Measurements from ENCODE around the gene NEU2. TPM values are rescaled to one million over a fixed set of nuclear protein-coding genes. Genes with fewer than 3 reads are reported as not detected.

Gene NEU2
- total RNA-seq, 1 experiment from 2014 or later: not detected

GRCh38 chr2:233021771-233022170 is 10.7 kb upstream of the NEU2 start:
- no peak overlapping the region for H3K4ac ChIP-seq (ENCODE audit: low read depth, low read length)
- H4K20me1 ChIP-seq (ENCODE audit: control insufficient read depth, insufficient read depth, insufficient read length): no peaks in the 10 kb centered on the region
- no peaks in the 10 kb centered on the region for H3K79me2 ChIP-seq (ENCODE audit: insufficient read depth, low read length)
- no peak overlapping the region for H2BK20ac ChIP-seq (ENCODE audit: low read depth, low read length, poor library complexity, severe bottlenecking)
- H3K56ac ChIP-seq (ENCODE audit: insufficient read length, low read depth, low read length): no peak overlapping the region
- Mint-ChIP-seq H3K27ac (no peak overlapping the region; a peak in 1 of 7 replicates), H3K4me3 (no peak overlapping the region), H3K36me3 (ENCODE audit: insufficient read depth in 1 of 3, low read depth in 3 of 3) (no peaks in the 10 kb centered on the region), H3K27me3 (ENCODE audit: low read depth) (no peaks in the 10 kb centered on the region), H3K4me1 (peaks cover 4 to 7% of the 10 kb centered on the region in 2 experiments; a peak in 3 of 4 replicates), H3K9me3 (no peaks in the 10 kb centered on the region; a peak in 1 of 5 replicates)
- H4K8ac ChIP-seq (replicated peaks; ENCODE audit: insufficient read length, low read depth, low read length): no peak overlapping the region
- H3K27ac ChIP-seq (ENCODE audit: insufficient read length, low read depth, low read length): no peak overlapping the region
- no peak for TF ChIP-seq CTCF (conservative IDR thresholded peaks at IDR 0.05)
- H3K18ac ChIP-seq (ENCODE audit: insufficient read length, low read depth, low read length): no peak overlapping the region
- H3K79me1 ChIP-seq (ENCODE audit: insufficient read depth, low read depth, low read length, poor library complexity, severe bottlenecking): no peaks in the 10 kb centered on the region
- DNase-seq: no peak
- H2BK12ac ChIP-seq (ENCODE audit: insufficient read length, low read depth, low read length): no peak overlapping the region
- H2BK120ac ChIP-seq (ENCODE audit: low read depth, low read length, poor library complexity, severe bottlenecking): no peak overlapping the region
- H3T11ph ChIP-seq (ENCODE audit: low read length): no peak overlapping the region
- no peaks in the 10 kb centered on the region for H3K27me3 ChIP-seq (ENCODE audit: insufficient read depth, low read length)
- no peaks in the 10 kb centered on the region for H3K4me1 ChIP-seq (ENCODE audit: insufficient read depth, low read length)
- no peak overlapping the region for H3K23ac ChIP-seq (ENCODE audit: insufficient read length, low read depth, low read length)
- no CpG with 5 or more reads among the region's 8 CpGs for WGBS (ENCODE audit: extremely low coverage, insufficient read length, low lambda C conversion rate)
- no peak overlapping the region for H2BK5ac ChIP-seq (ENCODE audit: insufficient read length, low read length)
- H3K4me2 ChIP-seq (ENCODE audit: insufficient read depth, insufficient read length, low read length): no peak overlapping the region
- no peak overlapping the region for H4K91ac ChIP-seq (ENCODE audit: insufficient read length, low read depth, low read length)
- no peaks in the 10 kb centered on the region for H3K23me2 ChIP-seq (ENCODE audit: insufficient read length, low read depth, low read length, poor library complexity, severe bottlenecking)
- no peak overlapping the region for H2AFZ ChIP-seq (ENCODE audit: low read length)
- H2AK5ac ChIP-seq (ENCODE audit: insufficient read length, low read length): no peak overlapping the region
- no peak overlapping the region for H4K5ac ChIP-seq (ENCODE audit: insufficient read length, low read depth, low read length)
- no peak overlapping the region for H3K9ac ChIP-seq (ENCODE audit: extremely low read depth, insufficient read length, low read length)
- no peaks in the 10 kb centered on the region for H3K9me3 ChIP-seq (ENCODE audit: control insufficient read depth, low read depth, low read length)
- H2BK15ac ChIP-seq (ENCODE audit: low read depth, low read length): no peak overlapping the region
- no peak overlapping the region for H3K14ac ChIP-seq (ENCODE audit: insufficient read depth, low read length)

Measured in H9 (cell line).